Urinary bladder (tissue), 4 donors: ENCODE measurements around the gene NPLOC4. TPM values are rescaled to one million over a fixed set of nuclear protein-coding genes. Genes with fewer than 3 reads are reported as not detected.
A peak's percentile ranks its signal among the peaks of the same experiment; 100 is the strongest.
"Not testable (repeated sequence)": the region's sequence is repeated elsewhere in the genome, so short reads cannot be mapped to it uniquely, and the experiment has no call there.

ENCODE experiments used
- DNase-seq: peaks from one replicate; pipeline ENCODE4 v3.0.0-alpha.2; 2015; ENCODE audit errors: extremely low spot score
- H3K27ac ChIP-seq: one replicate; pipeline ENCODE4 v1.5.1; 2013; ENCODE audit warnings: low read depth, mild to moderate bottlenecking, moderate library complexity
- H3K36me3 ChIP-seq: one replicate; pipeline ENCODE4 v1.6.1; 2013; ENCODE audit warnings: mild to moderate bottlenecking, moderate library complexity; ENCODE audit not compliant: insufficient read depth
- H3K4me1 ChIP-seq: one replicate; pipeline ENCODE4 v1.6.1; 2013; ENCODE audit warnings: mild to moderate bottlenecking, moderate library complexity; ENCODE audit not compliant: insufficient read depth
- H3K4me3 ChIP-seq: one replicate; pipeline ENCODE4 v1.5.1; 2013; ENCODE audit warnings: low read depth, low read length
- WGBS: extraction: QIAGEN DNeasy Blood & Tissue Kit; methylation state at CpG from one replicate; pipeline ENCODE4 v1.1.7; 2013; 5-methylcytosine and 5-hydroxymethylcytosine counted together
- polyA plus RNA-seq: library from polyadenylated mRNA; stranded (reverse); fragments of 200-250 nt; gene quantifications from one replicate; pipeline ENCODE4 v1.2.3, GENCODE V29; 2013
- total RNA-seq: library from RNA; depleted of rRNA; stranded (reverse); fragments of >200 nt; gene quantifications from one replicate; pipeline ENCODE4 v1.2.3, GENCODE V29; 2014
- donor health status: healthy with polysubstance abuse.
- donor health status: healthy.

NPLOC4 gene
- total RNA-seq = 36.5 TPM
- 45.3 TPM for polyA plus RNA-seq

DNA sequence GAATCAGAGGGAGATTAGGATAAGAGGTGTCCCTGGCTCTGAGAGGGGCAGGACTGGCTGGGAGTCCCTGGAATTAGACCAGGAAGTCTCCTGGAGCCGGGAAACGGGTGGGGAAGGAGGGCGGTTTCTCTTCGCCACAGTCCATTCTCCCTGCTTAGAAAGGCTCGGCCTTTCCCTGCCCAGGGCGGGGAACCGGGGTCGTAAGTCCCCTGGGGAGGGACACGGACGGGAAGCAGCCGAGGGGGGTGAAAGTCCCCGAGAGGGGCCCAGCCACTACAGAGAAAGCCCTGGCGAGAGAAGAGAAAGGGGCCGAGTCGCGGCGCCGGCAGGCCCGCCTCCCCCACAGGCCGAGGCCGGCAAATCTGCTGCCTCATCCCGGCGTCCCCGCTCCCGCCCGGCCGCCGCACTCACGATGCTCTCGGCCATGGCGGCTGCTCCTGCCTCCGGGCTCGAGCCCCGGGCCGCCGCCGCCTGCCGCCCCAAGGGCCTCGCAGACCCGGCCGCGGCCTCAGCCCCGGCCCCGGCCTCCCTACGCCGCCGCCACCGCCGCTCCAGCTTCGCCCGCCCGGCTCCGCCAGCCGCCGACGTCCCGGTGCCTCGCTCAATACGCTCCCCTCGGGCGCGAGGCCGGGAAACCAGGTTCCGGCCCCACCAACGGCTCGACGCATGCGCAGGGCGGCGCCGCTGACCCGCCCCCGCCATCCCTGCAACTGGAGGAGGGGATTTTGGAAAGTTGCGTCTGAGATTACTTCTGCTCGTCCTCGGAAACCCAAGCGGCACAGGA, at the start of gene NPLOC4, which contains the start of gene TSPAN10:
Gene NPLOC4, minus strand, starts transcription at position 608 of the 784 bp plus-strand sequence. Its CDS starts 182 bp downstream, at position 426.
Gene TSPAN10, plus strand, starts transcription at position 692 of the 784 bp plus-strand sequence. CDS start 5,217 bp downstream, outside the sequence.
- Histone ChIP-seq H3K4me3 (peak within 1 kb of the TSS; percentile 87), H3K4me1 (no peaks in the 10 kb centered on the region), H3K36me3 (no peaks in the 10 kb centered on the region), H3K27ac (peak within 1 kb of the TSS; percentile 76)
- WGBS = under 1% methylated on average over 77 of the region's 77 CpGs
- peak; percentile 60 for DNase-seq

DNA sequence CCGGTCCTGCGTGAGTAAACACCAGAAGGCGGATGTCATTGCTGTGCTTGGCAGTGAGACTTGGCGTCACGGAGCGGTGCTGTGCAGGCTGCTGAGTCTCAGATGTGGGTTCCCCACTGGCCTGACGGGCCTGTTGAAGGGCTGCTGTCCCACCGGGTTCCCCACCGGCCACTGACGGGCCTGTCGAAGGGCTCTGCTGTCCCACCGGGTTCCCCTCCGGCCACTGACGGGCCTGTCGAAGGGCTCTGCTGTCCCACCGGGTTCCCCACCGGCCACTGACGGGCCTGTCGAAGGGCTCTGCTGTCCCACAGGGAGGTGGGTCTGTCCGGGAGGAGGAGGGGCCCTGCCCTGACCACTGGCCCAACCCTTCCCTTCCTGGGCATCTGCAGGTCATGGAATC, 49.7 kb upstream of the NPLOC4 start:
- no peak overlapping the region for H3K4me3 ChIP-seq
- WGBS = 91% methylated on average over 20 of the region's 20 CpGs
- H3K27ac ChIP-seq = no peak overlapping the region
- no peaks in the 10 kb centered on the region for H3K4me1 ChIP-seq
- H3K36me3 ChIP-seq = peaks cover 9% of the 10 kb centered on the region
- DNase-seq = no peak

DNA sequence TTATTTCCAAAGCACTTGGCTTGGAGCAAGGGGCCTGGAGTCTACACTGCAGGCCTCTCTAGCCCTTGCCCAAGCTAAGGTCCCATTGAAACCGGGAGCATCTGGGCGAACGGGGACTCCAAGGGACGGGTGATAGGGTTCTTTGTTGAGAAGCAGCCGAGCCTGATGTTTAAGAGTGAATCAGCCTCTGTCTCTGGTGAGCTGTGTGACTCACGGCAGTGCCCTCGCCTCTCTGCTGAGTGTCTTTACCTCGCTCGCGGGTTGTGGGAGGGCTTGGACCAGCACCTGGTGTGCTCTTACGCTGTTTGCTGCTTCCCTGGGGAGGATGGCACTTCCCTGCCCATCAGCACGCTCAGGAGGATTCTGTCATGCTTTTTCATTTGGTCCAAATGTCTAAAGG, 48.2 kb upstream of the NPLOC4 start:
- WGBS = 80% methylated on average over 12 of the region's 12 CpGs
- Histone ChIP-seq H3K4me1 (no peaks in the 10 kb centered on the region), H3K27ac (no peak overlapping the region), H3K36me3 (peaks cover 9% of the 10 kb centered on the region), H3K4me3 (peak overlapping the region; percentile 98)
- DNase-seq = no peak

DNA sequence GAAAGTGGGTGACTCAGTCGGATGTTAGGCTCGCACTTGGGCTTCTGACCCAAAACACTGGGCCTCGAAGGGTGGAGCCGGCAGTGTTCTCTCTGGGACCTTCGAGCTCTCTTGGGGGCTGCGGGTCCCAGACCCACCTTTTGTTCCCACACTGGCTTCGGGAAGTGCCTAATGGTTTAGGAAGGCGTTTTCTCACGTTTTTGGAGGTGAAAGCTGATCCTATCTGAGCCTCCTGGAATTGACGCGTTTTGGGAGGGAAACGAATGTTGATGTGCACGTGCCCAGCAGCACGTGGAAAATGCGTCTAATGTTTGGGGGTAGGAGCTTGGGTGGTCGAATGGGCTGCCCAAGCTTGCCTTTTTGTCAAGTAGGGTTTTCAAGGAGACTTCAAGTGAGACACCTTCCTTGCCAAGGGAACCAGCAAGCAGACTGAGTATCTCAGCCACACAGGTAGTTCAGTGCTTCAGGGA, 47.6 kb upstream of the NPLOC4 start:
- Histone ChIP-seq H3K4me1 (no peaks in the 10 kb centered on the region), H3K27ac (peak overlapping the region; percentile 31), H3K4me3 (peak overlapping the region; percentile 98), H3K36me3 (peaks cover 9% of the 10 kb centered on the region)
- no peak for DNase-seq
- WGBS = 3% methylated on average over 16 of the region's 16 CpGs

DNA sequence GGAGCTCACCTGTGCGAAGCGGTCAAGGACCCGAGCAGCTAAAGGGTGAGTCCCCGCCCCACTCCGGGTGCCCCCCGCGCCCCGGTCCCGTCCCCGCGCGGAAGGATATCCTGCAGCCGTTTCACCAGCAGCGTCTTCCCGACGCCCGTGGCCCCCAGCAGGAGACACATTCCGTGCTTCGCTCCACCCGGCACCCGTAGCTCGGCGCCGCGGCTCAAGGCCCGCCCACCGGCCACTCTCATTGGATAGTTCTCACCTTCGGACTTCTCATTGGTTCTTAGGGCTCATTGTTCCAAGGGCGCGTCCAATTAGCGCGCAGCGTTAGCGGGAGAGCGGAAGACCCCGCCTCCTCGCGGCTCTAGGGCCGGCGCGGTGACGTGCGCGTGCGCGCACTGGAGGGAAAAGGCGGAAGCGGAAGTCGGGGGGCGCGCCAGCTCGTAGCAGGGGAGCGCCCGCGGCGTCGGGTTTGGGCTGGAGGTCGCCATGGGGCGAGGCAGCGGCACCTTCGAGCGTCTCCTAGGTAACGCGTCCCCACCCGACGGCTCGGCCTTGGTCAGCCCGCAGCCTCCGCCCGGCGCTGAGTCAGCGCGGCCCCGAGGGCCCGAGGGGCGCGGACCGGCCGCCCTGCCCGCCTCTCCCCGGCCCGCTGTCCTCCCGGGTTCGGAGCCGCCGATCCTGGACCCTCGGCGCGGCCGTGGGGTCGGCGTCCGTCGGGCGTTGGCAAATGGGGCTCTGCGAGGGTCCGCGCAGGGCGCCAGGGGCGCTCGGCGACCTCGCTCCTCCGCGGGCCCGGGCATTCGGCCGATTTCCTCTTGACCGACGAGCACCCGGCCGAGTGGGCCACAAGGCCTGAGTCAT, 46.9 kb upstream of the NPLOC4 start, which contains the start of the genes ARL16 and HGS:
Gene ARL16, minus strand, starts transcription at position 214 of the 858 bp plus-strand sequence. Its CDS starts 44 bp downstream, at position 170.
Gene HGS, plus strand, starts transcription at position 428 of the 858 bp plus-strand sequence. Its CDS starts 56 bp downstream, at position 484.
- under 1% methylated on average over 112 of the region's 112 CpGs for WGBS
- peak within 1 kb of the TSS; percentile 98 for H3K4me3 ChIP-seq
- H3K27ac ChIP-seq = peak within 1 kb of the TSS; percentile 31
- DNase-seq = peak; percentile 96
- H3K4me1 ChIP-seq = no peaks in the 10 kb centered on the region
- peaks cover 9% of the 10 kb centered on the region for H3K36me3 ChIP-seq

DNA sequence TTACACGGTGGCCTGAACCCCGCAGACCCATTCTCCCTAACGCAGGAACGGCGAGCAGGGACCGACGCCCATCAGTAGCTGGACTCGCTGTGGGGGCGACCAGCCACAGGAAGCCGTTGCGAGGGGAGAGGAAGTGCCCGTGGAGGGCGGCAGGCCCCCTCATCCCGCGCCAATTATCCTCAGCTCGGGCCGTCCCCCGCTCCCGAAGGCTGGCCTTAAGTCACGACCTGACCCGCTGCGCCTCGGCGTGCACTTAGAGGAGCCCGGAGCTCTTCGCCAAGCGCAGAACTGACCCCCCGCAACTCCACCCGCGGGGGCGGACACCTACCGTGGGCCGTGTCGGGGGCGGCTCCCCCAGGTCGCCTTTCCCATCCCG, 46.3 kb upstream of the NPLOC4 start:
- peak overlapping the region; percentile 85 for H3K4me3 ChIP-seq
- peaks cover 7% of the 10 kb centered on the region for H3K36me3 ChIP-seq
- H3K4me1 ChIP-seq = no peaks in the 10 kb centered on the region
- WGBS = under 1% methylated on average over 37 of the region's 37 CpGs
- peak overlapping the region; percentile 3 for H3K27ac ChIP-seq
- DNase-seq = no peak

DNA sequence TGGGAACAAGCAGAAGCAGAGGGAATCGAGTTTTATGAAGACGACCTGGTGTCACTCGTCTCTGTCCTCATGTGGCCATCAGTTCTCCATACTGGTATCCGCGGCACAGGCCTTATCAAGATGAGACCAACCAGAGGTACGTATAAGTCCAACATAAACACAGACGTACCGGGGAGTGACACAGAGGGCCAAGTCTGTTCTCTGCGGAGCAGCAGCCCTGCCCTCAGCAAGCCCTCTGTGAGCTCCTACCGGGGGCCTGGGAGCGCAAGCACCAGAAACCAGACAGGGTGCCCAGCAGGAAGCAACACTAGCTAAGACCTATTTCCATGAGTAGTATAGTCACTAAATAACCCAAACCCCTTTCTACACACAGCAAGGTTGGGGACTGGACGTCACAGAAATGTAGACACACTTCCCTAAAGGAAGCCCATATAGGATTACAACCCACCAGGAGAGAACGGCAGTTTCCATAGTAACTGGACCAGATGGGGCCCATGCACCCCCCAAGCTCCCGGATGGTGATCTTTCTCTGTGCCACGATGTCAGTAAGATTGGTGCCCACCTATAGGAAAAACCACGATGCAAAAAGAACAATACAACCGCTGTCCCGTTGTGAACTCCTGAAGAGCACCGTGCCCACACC, 45.8 kb upstream of the NPLOC4 start:
- H3K36me3 ChIP-seq = peaks cover 5% of the 10 kb centered on the region
- H3K27ac ChIP-seq = no peak overlapping the region
- H3K4me3 ChIP-seq = peak overlapping the region; percentile 85
- 30% methylated on average over 19 of the region's 19 CpGs for WGBS
- H3K4me1 ChIP-seq = no peaks in the 10 kb centered on the region
- DNase-seq = no peak

DNA sequence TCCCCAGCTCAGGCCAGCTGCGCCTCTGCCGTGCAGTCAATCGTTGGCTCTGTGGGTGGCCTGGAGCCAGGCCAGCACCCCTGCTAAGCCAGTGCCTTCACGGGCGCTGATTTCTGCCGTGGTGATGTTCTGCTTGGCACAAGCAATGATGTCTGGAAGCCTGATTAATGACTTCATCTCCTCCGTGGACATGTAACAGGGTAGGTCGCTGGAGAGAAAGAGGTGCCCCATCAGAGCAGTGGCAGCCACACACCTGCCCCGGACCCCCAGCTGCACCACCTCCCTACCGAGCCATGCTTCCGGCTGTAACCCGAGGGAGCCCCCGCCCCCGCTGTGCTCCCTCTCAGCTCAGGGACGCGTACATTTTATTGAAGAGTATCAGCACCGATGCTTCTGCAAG, 44.8 kb upstream of the NPLOC4 start:
- Histone ChIP-seq H3K4me1 (no peaks in the 10 kb centered on the region), H3K27ac (no peak overlapping the region), H3K4me3 (no peak overlapping the region), H3K36me3 (peaks cover 5% of the 10 kb centered on the region)
- WGBS = 70% methylated on average over 17 of the region's 17 CpGs
- no peak for DNase-seq

DNA sequence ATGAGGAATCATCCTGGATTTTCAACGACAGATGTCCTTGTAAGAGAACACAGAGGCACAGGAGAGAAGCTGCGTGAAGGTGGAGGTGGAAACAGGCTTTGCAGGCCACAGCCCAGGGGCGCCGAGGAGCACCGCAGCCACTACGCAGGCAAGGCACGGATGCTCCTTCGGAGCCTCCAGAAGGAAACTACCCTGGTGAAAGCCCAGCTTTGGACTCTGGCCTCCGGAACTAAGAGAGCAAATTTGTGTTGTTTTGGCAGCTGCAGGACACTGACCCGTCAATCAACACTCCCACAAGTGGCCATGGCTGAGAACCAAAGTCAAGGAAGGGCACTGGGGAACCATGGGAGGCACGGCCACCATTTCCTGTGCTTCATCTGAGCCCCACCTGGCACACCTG, 43.2 kb upstream of the NPLOC4 start:
- Histone ChIP-seq H3K27ac (no peak overlapping the region), H3K4me1 (no peaks in the 10 kb centered on the region), H3K4me3 (no peak overlapping the region), H3K36me3 (peaks cover 2% of the 10 kb centered on the region)
- DNase-seq = no peak
- 86% methylated on average over 11 of the region's 11 CpGs for WGBS

DNA sequence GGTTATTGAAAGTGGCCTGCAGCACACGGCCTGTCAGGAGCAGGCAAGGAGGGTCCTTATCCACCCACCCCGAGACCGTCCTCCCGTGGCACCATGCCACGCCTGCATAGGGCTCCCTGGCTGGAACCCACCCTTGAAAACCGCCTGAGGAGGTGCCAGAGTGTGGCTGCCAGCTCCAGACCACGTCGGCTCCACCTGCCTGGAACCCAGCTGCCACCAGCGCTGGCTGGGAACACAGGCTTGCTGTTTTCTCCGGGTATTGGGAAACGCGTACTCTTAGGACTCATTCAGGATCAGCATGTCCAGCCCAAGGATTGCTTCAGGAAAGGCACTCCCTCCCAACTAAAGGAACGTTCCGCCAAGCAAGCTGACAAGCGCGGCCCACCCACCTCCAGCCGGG, 40.0 kb upstream of the NPLOC4 start:
- Histone ChIP-seq H3K27ac (no peak overlapping the region), H3K4me3 (no peak overlapping the region), H3K36me3 (peaks cover 5% of the 10 kb centered on the region), H3K4me1 (no peaks in the 10 kb centered on the region)
- DNase-seq = no peak
- 90% methylated on average over 17 of the region's 17 CpGs for WGBS

DNA sequence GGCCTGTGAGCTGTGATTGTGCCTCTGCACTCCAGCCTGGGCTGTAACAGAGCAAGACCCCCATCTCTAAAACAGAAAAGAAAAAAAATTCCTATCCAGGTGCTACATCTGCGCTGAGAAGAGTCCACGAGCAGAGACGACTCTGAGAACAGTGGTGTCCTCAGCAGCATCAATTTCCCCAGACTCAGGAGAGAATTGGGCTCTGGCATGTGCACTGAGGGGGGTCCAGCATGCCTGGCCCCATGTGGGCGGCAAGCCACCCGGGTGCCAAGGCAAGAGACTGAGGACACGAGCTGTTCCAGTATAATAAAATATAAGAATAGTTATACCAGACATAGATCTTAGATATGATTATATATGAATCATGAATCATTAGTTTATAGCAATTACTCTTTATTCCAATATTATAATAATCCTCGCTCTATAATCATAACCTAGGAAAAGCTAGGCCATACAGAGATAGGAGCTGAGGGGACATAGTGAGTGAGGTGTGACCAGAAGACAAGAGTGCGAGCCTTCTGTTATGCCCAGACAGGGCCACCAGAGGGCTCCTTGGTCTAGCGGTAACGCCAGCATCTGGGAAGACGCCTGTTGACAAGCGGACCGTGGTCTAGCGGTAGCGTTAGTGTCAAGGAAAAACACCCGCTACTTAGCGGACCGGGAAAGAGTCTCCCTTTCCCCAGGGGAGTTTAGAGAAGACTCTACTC, 38.8 kb upstream of the NPLOC4 start:
- not testable (repeated sequence) for DNase-seq, H3K27ac ChIP-seq, H3K36me3 ChIP-seq, H3K4me1 ChIP-seq, H3K4me3 ChIP-seq
- WGBS = 42% methylated on average over 18 of the region's 18 CpGs

DNA sequence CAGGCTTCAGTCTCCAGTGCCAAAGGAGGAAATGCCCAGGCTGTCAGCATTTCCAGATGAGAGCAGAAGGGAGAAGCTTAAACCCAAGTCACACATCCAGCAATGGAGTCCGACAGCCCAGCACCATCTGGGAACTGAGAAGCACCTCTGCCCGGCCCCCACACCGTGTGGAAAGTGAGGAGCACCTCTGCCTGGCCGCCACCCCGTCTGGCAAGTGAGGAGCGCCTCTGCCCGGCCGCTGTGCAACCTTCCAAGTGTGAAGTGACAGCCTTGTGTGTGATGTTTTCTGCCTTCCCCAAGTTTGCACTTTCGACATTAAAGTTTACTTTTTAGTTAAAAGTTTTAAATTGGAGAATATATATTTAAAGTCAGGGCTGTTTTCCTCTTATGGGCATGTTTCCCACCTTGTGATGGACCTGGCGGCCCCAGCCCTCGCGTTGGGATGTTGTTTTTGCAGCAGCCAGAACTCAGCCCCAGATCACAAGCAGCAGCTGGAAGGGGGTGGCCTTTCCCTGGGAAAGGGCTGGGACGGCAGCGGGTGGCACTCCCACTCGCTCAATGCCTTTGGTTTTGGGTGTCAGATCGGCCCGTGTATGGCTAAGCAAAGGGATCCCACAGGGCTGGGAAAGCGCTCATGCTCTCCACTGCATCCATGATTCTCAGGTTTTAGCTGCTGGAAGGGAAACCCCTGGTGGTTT, 36.8 kb upstream of the NPLOC4 start:
- peaks cover 2% of the 10 kb centered on the region for H3K36me3 ChIP-seq

More for the DNA sequence above, 36.8 kb upstream of the NPLOC4 start:
- H3K4me3 ChIP-seq = no peak overlapping the region
- 84% methylated on average over 18 of the region's 18 CpGs for WGBS
- no peak for DNase-seq
- H3K4me1 ChIP-seq = no peaks in the 10 kb centered on the region
- no peak overlapping the region for H3K27ac ChIP-seq
